Embryonic facial prominence (tissue), 1 donor: Measurements from ENCODE around the gene MRPS33.
"Not testable (repeated sequence)": the region's sequence is repeated elsewhere in the genome, so short reads cannot be mapped to it uniquely, and the experiment has no call there.

Source experiments
- DNase-seq: peaks from one replicate; pipeline ENCODE4 v3.0.0-alpha.2; 2016; ENCODE audit errors: extremely low spot score

MRPS33 gene

GRCh38 chr7:141012044-141012685 is 2.6 kb downstream of the MRPS33 start:
- no peak for DNase-seq

DNA sequence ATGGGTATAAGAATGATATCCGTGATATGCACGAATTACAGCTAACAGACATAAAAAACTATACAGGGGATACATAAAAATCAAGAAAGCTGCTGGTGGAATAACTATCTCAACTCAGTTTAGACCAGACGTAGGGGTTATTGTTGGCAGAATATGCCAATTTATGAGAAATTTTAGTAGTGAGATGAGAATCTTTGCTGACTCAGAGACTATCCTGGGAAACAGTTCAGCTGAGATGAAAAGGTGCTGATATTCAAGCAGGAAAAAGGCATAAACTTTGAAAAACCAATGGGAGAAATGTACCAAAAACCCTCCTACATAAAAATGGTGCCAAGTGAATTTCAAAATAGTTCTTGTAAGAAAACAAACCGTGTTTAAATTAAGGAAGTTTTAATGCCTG is 3.3 kb downstream of the MRPS33 start:
- no peak for DNase-seq

DNA sequence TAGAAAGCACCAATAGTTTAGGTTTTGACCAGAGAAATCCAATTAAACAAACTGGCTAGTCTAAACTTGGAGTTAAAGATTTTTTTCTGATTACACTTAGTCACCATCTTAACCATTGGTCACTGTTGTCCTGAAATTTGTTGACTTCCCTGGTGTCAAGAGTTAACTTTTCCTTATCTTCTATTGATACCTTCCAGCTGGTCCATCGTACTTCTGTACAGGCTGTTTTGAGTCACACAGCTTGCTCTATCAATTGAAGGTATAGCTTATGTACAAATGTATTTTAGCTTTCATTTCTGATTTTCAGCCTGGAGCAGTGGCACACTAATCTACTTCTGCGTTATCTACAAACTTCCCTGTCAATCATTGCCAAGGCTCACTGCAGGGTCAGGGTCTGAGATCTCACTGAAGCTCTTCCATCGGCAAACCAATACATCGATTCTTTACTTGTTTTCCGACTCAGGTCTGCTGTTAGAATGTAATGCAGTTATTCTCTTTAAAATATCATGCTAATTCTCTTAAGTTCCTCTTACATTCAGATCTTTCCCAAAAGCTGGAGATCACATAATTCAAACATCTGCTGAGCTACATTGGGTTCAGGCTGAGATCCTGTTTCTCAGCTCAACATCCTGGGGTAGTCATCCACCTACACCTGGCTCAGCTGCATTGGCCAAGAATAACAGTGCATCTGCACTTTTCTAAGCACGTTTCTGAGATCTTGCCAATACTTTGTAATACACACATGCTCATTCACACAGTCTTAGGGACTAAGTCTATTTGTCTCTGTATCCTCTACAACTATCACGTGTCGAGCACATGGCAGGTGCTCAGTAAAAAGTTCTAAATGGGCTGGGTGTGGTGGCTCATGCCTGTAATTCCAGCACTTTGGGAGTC is 11.3 kb downstream of the MRPS33 start:
- no peak for DNase-seq

- no peak for DNase-seq
These were observed 13.2 kb downstream of the MRPS33 start for GRCh38 chr7:141001546-141001945.

DNA sequence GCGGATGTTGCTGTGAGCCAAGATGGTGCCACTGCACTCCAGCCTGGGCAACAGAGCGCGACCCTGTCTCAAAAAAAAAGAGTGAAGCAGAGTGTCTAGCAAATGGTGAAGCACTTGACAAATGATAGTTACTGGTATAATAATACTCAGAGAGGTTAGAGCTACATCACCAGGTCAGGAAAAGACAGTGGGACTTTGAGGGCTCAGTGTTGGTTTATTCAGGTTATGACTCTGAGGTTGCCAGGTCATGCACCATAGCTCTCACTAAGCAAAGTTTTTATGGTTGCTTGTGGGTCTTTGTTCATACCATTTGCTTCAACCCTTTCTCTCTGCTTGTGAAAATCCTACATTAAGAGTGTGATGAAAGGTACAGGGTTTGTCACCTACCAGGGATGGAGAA is 13.6 kb downstream of the MRPS33 start:
- no peak for DNase-seq

- no peak for DNase-seq
These were observed 16.0 kb downstream of the MRPS33 start for GRCh38 chr7:140998715-140999114.

- DNase-seq, result no peak
These were observed 22.3 kb downstream of the MRPS33 start for GRCh38 chr7:140992422-140992821.

DNA sequence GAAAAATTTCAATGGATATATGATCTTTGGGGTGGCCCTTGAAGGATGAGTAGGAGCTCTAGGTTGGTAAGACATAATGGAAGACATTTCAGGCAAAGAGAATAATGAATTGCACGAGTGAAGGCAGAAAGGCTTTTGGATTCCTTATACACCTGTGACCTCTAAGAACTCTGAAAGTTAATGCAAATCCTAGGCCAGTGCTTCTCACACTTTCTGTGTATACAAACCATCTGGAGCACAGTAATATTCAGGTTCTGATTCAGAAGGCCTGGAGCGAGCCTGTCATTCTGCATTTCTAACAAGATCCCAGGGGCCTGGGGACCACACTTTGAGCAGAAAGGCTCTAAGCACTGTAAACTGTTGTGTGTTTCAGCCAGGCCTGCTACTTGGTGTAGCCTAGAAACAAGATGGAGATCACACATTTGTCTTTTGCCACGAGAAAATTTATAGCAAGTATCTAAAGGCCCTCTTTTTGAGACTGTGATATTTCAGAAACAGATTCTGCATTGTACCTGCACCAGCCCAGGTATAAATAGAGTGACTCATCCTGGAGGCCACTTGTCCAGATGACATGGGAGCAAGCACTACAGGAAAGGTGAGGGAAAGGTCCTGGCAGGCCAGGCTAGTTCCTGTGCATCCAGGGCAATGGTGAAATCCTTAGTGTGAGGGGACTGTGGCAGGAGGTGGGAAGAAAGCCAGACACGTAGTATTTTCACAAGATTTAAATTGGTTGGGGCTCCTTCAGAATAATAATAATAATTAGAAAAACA is 24.4 kb downstream of the MRPS33 start:
- no peak for DNase-seq

GRCh38 chr7:140989068-140989467 is 25.7 kb downstream of the MRPS33 start:
- DNase-seq, result no peak

GRCh38 chr7:140983802-140984201 is 30.9 kb downstream of the MRPS33 start:
- no peak for DNase-seq

DNA sequence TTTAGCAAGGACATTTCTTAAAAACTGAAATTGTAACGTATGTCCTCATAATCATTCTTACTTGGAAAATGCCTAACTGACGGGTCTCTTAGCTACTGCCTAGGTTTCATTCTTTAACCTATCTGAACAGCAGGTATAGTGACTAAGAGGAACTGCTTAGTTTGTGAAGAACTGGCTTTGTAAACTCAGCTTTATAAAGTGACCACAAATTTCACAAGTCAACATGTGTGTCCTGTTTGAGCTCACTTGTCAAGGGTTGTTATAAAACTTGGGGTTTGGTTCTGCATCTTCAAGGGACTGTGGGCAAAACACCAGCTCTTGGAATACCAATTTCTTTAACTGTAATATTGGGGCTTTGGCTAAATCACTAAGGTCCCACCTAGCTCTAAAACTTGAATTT is 32.2 kb downstream of the MRPS33 start:
- no peak for DNase-seq

DNA sequence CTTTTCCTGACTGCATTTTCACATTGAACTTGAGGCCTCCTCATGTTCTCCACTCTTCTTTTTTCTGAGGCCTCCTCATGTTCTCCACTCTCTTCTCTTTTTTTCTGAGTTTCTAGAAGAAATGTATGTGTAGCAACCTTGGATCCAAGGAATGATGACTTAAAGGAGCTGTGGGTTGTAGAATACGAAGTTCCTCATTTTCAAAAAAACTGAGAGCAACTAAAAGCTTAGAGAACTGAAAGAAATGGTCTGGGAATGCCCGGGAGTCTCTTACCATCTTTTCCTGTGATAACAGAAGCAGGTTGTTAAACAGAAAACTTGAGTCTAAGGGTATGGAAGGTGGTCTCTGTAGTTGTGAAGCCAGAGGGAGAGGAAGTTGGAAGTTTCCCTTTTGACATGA is 32.8 kb downstream of the MRPS33 start:
- DNase-seq, result no peak

GRCh38 chr7:140977741-140978140 is 37.0 kb downstream of the MRPS33 start:
- DNase-seq, result no peak

DNA sequence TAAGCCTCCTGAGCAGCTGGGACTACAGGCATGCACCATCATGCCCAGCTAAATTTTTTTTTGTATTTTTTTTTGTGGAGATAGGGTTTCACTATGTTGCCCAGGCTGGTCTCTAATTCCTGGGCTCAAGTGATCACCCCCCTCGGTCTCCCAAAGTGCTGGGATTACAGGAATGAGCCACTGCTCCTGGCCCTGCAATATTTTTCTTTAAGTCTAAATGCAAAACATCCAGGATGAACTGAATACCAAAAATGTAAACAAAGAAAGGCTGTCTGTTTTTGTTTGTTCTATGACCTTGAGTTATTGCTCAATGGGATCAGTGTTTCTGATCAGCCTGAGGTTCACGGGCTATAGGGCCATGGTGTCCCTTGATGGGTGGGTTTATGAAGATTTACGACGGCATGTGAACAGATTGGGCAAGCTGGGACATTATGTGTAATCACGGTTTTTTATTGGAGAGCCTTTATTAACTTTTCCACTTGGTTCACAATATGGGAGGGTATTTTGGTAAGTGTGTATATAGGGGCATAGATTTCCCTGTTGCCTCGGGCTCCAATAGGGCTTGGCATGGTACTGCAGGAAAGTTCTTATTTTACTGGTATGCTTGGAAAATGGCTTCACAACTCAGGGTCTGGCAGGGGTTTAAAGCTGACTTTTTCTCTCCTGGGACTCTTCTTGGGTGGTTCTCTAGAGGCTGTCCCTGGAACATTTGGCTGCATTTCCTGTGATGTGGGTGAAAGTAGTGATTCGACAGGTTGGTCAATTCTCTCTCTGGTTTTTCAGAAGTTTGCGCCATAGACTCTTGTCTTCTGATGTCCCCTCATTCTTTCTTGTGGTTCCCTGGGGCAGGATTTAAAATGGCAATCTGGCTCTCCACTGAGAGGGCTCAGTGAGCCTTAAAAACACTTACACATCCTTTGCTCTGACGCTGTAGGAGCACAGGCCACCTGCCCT is 41.6 kb downstream of the MRPS33 start:
- DNase-seq, result no peak

DNA sequence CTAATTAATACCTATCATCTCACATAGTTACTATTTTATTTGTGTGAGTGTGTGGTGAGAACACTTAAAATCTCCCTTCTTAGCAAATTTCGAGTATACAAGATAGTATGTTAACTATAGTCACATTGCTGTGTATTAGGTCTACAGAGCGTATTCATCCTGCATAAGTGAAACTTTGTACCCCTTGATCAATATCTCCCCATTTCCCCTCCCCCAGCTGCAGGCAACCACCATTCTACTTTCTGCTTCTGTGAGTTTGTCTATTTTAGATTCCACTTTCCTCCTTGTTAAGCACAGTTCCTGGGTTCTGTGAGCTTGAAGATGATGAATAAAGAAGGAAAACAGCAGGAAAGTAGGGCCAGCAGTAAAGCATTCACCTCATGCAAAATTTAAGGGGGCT is 42.4 kb downstream of the MRPS33 start:
- DNase-seq, result no peak

DNA sequence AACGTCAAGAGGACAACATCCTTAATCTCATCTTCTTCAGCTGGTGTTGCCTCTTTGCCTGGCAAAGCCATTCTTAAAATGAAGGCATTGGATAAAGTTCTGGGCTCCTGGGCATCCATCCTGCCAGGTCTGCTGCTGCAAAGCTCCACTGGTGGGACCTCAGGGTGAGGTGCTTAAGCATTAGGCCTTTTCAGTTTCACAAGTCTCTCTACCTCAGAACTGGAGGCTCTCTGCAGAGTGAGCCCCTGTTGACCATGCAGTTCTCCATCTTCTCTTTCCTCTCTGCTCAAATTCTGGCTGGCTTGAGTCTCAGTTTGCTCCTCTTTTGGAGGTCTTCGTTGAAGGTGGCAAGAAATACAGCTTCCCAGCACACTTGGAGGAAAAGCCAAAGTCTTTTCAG is 47.3 kb downstream of the MRPS33 start:
- no peak for DNase-seq

GRCh38 chr7:140966561-140967233 is 48.1 kb downstream of the MRPS33 start:
- DNase-seq, result no peak

DNA sequence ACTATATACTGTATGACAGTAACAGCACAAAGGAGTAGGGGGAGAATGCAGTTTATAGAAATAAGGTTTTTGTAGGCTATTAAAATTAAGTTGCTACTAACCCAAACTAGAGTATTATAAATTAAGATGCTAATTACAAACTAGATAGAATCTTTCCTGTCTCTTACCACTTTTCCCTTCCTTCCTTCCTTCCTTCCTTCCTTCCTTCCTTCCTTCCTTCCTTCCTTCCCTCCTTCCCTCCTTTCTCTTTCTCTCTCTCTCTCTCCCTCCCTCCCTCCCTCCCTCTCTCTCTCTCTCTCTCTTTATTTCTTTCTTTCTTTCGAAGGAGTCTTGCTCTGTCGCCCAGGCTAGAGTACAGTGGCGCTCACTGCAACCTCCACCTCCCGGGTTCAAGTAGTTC is 53.6 kb downstream of the MRPS33 start:
- DNase-seq, result no peak

GRCh38 chr7:140956997-140957396 is 57.8 kb downstream of the MRPS33 start:
- not testable (repeated sequence) for DNase-seq
